Astrocyte (in vitro differentiated cells and primary cell): ENCODE measurements around the gene FSTL4. TPM values are rescaled to one million over a fixed set of nuclear protein-coding genes. Genes with fewer than 3 reads are reported as not detected.

Experiments
- DNase-seq: peaks from one replicate; pipeline ENCODE4 v3.0.0-alpha.2; 2010; ENCODE audit warnings: low read depth
- FAIRE-seq: peaks from 2 replicates; lab custom pipeline; 2011; peaks lifted over from hg19 to GRCh38; lab: Jason Lieb, UNC
- H2AFZ ChIP-seq: 2 replicates; pipeline ENCODE4 v1.6.0; 2012; ENCODE audit warnings: low read depth, low read length, inconsistent platforms
- H3K27ac ChIP-seq: 2 replicates; pipeline ENCODE4 v1.5.1; 2011; ENCODE audit warnings: low read depth, low read length, inconsistent platforms
- H3K27me3 ChIP-seq: 2 replicates; pipeline ENCODE4 v1.6.0; 2011; ENCODE audit warnings: low read length, inconsistent platforms; ENCODE audit not compliant: insufficient read depth
- H3K36me3 ChIP-seq: 2 replicates; pipeline ENCODE4 v1.5.1; 2011; ENCODE audit warnings: low read length, inconsistent platforms; ENCODE audit not compliant: insufficient read depth
- H3K4me1 ChIP-seq: 2 replicates; pipeline ENCODE4 v1.5.1; 2011; ENCODE audit warnings: low read length, inconsistent platforms; ENCODE audit not compliant: insufficient read depth
- H3K4me2 ChIP-seq: 2 replicates; pipeline ENCODE4 v1.6.0; 2012; ENCODE audit warnings: low read length, inconsistent platforms
- H3K4me3 ChIP-seq: 2 replicates; pipeline ENCODE4 v1.5.1; 2011; ENCODE audit warnings: low read depth, mild to moderate bottlenecking, low read length, inconsistent platforms; ENCODE audit not compliant: insufficient read depth
- H3K79me2 ChIP-seq: 2 replicates; pipeline ENCODE4 v1.6.0; 2012; ENCODE audit warnings: mild to moderate bottlenecking, low read length, inconsistent platforms; ENCODE audit not compliant: insufficient read depth
- H3K9ac ChIP-seq: 2 replicates; pipeline ENCODE4 v1.6.0; 2012; ENCODE audit warnings: mild to moderate bottlenecking, low read length, inconsistent platforms
- H3K9me3 ChIP-seq: 2 replicates; pipeline ENCODE4 v1.5.1; 2012; ENCODE audit warnings: low read depth, mild to moderate bottlenecking, low read length, inconsistent platforms; ENCODE audit not compliant: insufficient read depth
- H4K20me1 ChIP-seq: 2 replicates; pipeline ENCODE4 v1.6.0; 2012; ENCODE audit warnings: low read length, inconsistent platforms; ENCODE audit not compliant: insufficient read depth
- H3K27ac Mint-ChIP-seq: one replicate; pipeline ENCODE4 v1.8.0; 2021; ENCODE audit warnings: mild to moderate bottlenecking, mixed read lengths; ENCODE audit not compliant: unreplicated experiment
- H3K27me3 Mint-ChIP-seq: one replicate; pipeline ENCODE4 v1.8.0; 2021; ENCODE audit warnings: low read depth, mixed read lengths; ENCODE audit not compliant: unreplicated experiment
- H3K36me3 Mint-ChIP-seq: one replicate; pipeline ENCODE4 v1.8.0; 2021; ENCODE audit warnings: low read depth, mixed read lengths; ENCODE audit not compliant: unreplicated experiment
- H3K4me1 Mint-ChIP-seq: one replicate; pipeline ENCODE4 v1.8.0; 2021; ENCODE audit warnings: low read depth, mixed read lengths; ENCODE audit not compliant: unreplicated experiment
- H3K4me3 Mint-ChIP-seq: one replicate; pipeline ENCODE4 v1.8.0; 2021; ENCODE audit warnings: mild to moderate bottlenecking, moderate library complexity, mixed read lengths; ENCODE audit not compliant: unreplicated experiment
- H3K9me3 Mint-ChIP-seq: one replicate; pipeline ENCODE4 v1.8.0; 2021; ENCODE audit warnings: mild to moderate bottlenecking, mixed read lengths; ENCODE audit not compliant: unreplicated experiment
- EZH2 ChIP-seq: IDR thresholded peaks from 2 replicates; pipeline ENCODE4 v1.6.1; 2012; ENCODE audit warnings: mild to moderate bottlenecking, low read length, inconsistent platforms; ENCODE audit not compliant: insufficient read depth
- total RNA-seq: library from RNA; stranded (reverse); gene quantifications from 2 replicates; pipeline ENCODE4 v1.2.1, GENCODE V29; 2021
- TF ChIP-seq, protein P1 (sequence below): IDR thresholded peaks from 2 replicates; pipeline ENCODE4 v1.5.1; 2011; ENCODE audit warnings: low read depth, mild to moderate bottlenecking, inconsistent platforms, low read length, moderate library complexity; ENCODE audit not compliant: insufficient read depth

Gene FSTL4
- total RNA-seq, 1 donor from 2014 or later, result not detected

- Mint-ChIP-seq H3K36me3 (no peaks in the 10 kb centered on the region), H3K27ac (no peak overlapping the region), H3K4me1 (peaks cover 15% of the 10 kb centered on the region), H3K4me3 (no peak overlapping the region), H3K9me3 (no peaks in the 10 kb centered on the region), H3K27me3 (peaks cover 36% of the 10 kb centered on the region)
- no peak overlapping the region for H3K4me3 ChIP-seq
- TF ChIP-seq, protein P1, sequence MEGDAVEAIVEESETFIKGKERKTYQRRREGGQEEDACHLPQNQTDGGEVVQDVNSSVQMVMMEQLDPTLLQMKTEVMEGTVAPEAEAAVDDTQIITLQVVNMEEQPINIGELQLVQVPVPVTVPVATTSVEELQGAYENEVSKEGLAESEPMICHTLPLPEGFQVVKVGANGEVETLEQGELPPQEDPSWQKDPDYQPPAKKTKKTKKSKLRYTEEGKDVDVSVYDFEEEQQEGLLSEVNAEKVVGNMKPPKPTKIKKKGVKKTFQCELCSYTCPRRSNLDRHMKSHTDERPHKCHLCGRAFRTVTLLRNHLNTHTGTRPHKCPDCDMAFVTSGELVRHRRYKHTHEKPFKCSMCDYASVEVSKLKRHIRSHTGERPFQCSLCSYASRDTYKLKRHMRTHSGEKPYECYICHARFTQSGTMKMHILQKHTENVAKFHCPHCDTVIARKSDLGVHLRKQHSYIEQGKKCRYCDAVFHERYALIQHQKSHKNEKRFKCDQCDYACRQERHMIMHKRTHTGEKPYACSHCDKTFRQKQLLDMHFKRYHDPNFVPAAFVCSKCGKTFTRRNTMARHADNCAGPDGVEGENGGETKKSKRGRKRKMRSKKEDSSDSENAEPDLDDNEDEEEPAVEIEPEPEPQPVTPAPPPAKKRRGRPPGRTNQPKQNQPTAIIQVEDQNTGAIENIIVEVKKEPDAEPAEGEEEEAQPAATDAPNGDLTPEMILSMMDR, result no peak
- no peak for TF ChIP-seq EZH2
- DNase-seq (no peak), FAIRE-seq (no peak)
- H3K9me3 ChIP-seq, result no peaks in the 10 kb centered on the region
- no peaks in the 10 kb centered on the region for H3K36me3 ChIP-seq
- H3K4me1 ChIP-seq, result no peaks in the 10 kb centered on the region
- no peaks in the 10 kb centered on the region for H3K27me3 ChIP-seq
- H3K27ac ChIP-seq, result no peak overlapping the region
- no peak overlapping the region for H2AFZ ChIP-seq
- no peak overlapping the region for H3K9ac ChIP-seq
- H4K20me1 ChIP-seq, result no peaks in the 10 kb centered on the region
- H3K4me2 ChIP-seq, result no peak overlapping the region
- no peaks in the 10 kb centered on the region for H3K79me2 ChIP-seq
These were observed 274.4 kb downstream of the FSTL4 start for GRCh38 chr5:133337795-133338445.

DNA sequence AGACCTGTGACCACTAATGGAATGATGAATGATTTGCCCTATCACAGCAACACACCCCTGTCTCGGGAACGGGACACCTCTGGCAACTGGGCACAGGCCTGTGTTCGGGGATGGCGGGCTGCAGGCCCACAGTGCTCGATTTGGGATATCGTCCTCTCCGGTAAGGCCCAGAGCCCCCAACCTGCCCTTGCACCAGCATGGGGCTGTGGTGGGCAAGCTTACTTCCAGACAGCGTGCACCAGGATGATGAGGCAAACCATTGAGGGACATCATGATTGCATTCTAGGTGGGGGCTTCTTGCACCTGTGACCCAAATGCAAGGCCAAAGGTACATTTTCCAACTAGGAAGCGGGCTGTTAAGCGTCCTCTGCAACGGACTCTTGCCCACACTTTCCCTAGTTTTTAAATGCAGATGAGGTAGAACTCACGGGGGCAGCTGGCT lies 275.4 kb downstream of the FSTL4 start:
- H3K27me3 ChIP-seq, result peaks cover 4% of the 10 kb centered on the region
- H3K4me2 ChIP-seq, result no peak overlapping the region
- H2AFZ ChIP-seq, result no peak overlapping the region
- no peak for TF ChIP-seq EZH2
- TF ChIP-seq, protein P1, result no peak
- no peak overlapping the region for H3K4me3 Mint-ChIP-seq
- H3K36me3 Mint-ChIP-seq, result no peaks in the 10 kb centered on the region
- H3K4me1 ChIP-seq, result no peaks in the 10 kb centered on the region
- H3K27me3 Mint-ChIP-seq, result peaks cover 34% of the 10 kb centered on the region
- no peak overlapping the region for H3K27ac ChIP-seq
- no peak overlapping the region for H3K4me3 ChIP-seq
- H3K27ac Mint-ChIP-seq, result no peak overlapping the region
- no peaks in the 10 kb centered on the region for H3K36me3 ChIP-seq
- no peaks in the 10 kb centered on the region for H4K20me1 ChIP-seq
- no peaks in the 10 kb centered on the region for H3K9me3 ChIP-seq
- DNase-seq (no peak), FAIRE-seq (no peak)
- H3K79me2 ChIP-seq, result no peaks in the 10 kb centered on the region
- H3K4me1 Mint-ChIP-seq, result peaks cover 15% of the 10 kb centered on the region
- no peak overlapping the region for H3K9ac ChIP-seq
- H3K9me3 Mint-ChIP-seq, result no peaks in the 10 kb centered on the region
